WTC11 (cell line): ENCODE measurements around the gene CYP46A1.

Source experiments
- CREB1 ChIP-seq: sonication (generic); formaldehyde crosslinking; IDR thresholded peaks from 2 replicates; pipeline ENCODE4 v1.8.0; 2023; ENCODE audit warnings: mild to moderate bottlenecking, missing genetic modification reagents
- NR1H2 ChIP-seq: sonication (generic); formaldehyde crosslinking; IDR thresholded peaks from 2 replicates; pipeline ENCODE4 v1.9.0; 2021; ENCODE audit warnings: mild to moderate bottlenecking, moderate library complexity, missing genetic modification reagents
- NR2C2 ChIP-seq: sonication (generic); formaldehyde crosslinking; IDR thresholded peaks from 2 replicates; pipeline ENCODE4 v1.8.0; 2022; ENCODE audit warnings: mild to moderate bottlenecking, missing genetic modification reagents
- ZBTB21 ChIP-seq: sonication (generic); formaldehyde crosslinking; IDR thresholded peaks from 2 replicates; pipeline ENCODE4 v1.8.1; 2023; ENCODE audit warnings: mild to moderate bottlenecking, missing genetic modification reagents, borderline replicate concordance
- TF ChIP-seq, protein P1 (sequence below): fragments of 200-600 bp; IDR thresholded peaks from 2 replicates; pipeline ENCODE4 v1.8.0; 2022; ENCODE audit warnings: antibody characterized with exemption
- TF ChIP-seq, protein P2 (sequence below): fragments of 250-450 bp; sonication (Bioruptor Pico); IDR thresholded peaks from 2 replicates; pipeline ENCODE4 v1.9.0; 2021; ENCODE audit warnings: mild to moderate bottlenecking
- TF ChIP-seq, protein P3 (sequence below): sonication (generic); formaldehyde crosslinking; conservative IDR thresholded peaks from 2 replicates; pipeline ENCODE4 v1.8.1; 2022; ENCODE audit warnings: mild to moderate bottlenecking, missing genetic modification reagents

DNA sequence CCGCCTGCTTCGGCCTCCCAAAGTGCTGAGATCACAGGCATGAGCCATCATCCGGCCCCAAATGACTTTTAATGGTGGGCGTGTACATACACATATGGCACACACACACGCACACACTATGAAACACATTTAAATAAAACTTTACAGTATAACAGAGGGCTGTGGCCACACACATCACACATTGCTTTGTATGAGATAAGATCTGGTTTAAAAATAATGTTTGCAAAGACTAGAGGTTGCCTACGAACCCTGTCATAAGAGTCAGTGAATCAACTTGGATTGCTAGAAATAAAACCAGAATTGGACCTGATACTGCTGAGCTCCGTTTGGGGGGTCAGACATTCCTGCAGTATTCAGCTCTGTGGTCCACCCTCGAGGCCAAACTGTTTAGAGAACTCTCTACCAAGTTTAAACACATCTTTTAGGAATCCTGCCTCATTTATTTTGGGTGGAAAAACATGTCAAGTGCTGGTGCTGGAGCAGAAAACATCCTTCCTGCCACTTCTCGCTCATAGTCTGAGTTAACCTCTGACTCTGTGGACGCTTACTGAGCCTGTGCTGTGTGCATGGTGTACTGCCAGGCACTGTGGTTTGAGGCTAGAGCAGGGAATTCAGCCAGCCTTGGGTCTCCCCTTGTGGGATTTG lies 61.3 kb downstream of the CYP46A1 start:
- TF ChIP-seq, protein P1, sequence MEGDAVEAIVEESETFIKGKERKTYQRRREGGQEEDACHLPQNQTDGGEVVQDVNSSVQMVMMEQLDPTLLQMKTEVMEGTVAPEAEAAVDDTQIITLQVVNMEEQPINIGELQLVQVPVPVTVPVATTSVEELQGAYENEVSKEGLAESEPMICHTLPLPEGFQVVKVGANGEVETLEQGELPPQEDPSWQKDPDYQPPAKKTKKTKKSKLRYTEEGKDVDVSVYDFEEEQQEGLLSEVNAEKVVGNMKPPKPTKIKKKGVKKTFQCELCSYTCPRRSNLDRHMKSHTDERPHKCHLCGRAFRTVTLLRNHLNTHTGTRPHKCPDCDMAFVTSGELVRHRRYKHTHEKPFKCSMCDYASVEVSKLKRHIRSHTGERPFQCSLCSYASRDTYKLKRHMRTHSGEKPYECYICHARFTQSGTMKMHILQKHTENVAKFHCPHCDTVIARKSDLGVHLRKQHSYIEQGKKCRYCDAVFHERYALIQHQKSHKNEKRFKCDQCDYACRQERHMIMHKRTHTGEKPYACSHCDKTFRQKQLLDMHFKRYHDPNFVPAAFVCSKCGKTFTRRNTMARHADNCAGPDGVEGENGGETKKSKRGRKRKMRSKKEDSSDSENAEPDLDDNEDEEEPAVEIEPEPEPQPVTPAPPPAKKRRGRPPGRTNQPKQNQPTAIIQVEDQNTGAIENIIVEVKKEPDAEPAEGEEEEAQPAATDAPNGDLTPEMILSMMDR: no peak
- TF ChIP-seq NR2C2 (CRISPR knock-in tag) (no peak), CREB1 (CRISPR knock-in tag) (no peak), NR1H2 (CRISPR knock-in tag) (no peak), ZBTB21 (no peak)
- TF ChIP-seq, protein P2, sequence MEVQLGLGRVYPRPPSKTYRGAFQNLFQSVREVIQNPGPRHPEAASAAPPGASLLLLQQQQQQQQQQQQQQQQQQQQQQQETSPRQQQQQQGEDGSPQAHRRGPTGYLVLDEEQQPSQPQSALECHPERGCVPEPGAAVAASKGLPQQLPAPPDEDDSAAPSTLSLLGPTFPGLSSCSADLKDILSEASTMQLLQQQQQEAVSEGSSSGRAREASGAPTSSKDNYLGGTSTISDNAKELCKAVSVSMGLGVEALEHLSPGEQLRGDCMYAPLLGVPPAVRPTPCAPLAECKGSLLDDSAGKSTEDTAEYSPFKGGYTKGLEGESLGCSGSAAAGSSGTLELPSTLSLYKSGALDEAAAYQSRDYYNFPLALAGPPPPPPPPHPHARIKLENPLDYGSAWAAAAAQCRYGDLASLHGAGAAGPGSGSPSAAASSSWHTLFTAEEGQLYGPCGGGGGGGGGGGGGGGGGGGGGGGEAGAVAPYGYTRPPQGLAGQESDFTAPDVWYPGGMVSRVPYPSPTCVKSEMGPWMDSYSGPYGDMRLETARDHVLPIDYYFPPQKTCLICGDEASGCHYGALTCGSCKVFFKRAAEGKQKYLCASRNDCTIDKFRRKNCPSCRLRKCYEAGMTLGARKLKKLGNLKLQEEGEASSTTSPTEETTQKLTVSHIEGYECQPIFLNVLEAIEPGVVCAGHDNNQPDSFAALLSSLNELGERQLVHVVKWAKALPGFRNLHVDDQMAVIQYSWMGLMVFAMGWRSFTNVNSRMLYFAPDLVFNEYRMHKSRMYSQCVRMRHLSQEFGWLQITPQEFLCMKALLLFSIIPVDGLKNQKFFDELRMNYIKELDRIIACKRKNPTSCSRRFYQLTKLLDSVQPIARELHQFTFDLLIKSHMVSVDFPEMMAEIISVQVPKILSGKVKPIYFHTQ (CRISPR knock-in tag): no peak
- TF ChIP-seq, protein P3, sequence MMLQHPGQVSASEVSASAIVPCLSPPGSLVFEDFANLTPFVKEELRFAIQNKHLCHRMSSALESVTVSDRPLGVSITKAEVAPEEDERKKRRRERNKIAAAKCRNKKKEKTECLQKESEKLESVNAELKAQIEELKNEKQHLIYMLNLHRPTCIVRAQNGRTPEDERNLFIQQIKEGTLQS: no peak
